Central memory CD4-positive, alpha-beta T cell (primary cell): ENCODE measurements around the gene CRTC1.
"Not testable (repeated sequence)": the region's sequence is repeated elsewhere in the genome, so short reads cannot be mapped to it uniquely, and the experiment has no call there.

Experiments
- DNase-seq: peaks from one replicate; pipeline ENCODE4 v3.0.0; 2022

The CRTC1 gene

GRCh38 chr19:18704054-18704453 lies 20.6 kb downstream of the CRTC1 start:
- no peak for DNase-seq

DNA sequence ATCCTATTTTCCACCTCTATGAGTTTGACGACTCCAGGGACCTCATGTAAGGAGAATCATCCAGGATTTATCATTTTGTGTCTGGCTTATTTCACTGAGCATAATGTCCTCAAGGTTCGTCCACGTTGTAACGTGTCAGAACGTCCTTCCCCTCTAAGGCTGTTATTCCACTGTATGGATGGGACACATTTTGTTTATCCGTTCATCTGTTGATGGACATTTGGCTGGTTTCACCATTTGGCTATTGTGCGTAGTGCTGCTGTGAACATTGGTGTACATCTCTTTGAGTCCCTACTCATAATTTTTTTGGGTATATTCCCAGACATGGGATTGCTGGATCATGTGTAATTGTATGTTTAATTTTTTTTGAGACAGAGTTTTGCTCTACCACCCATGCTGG lies 21.5 kb downstream of the CRTC1 start:
- no peak for DNase-seq

GRCh38 chr19:18708452-18709231 lies 25.2 kb downstream of the CRTC1 start:
- no peak for DNase-seq

GRCh38 chr19:18709546-18709945 lies 26.1 kb downstream of the CRTC1 start:
- no peak for DNase-seq

- DNase-seq = no peak
Measured at GRCh38 chr19:18710186-18710585, 26.7 kb downstream of the CRTC1 start.

GRCh38 chr19:18710996-18711751 lies 27.7 kb downstream of the CRTC1 start:
- no peak for DNase-seq

DNA sequence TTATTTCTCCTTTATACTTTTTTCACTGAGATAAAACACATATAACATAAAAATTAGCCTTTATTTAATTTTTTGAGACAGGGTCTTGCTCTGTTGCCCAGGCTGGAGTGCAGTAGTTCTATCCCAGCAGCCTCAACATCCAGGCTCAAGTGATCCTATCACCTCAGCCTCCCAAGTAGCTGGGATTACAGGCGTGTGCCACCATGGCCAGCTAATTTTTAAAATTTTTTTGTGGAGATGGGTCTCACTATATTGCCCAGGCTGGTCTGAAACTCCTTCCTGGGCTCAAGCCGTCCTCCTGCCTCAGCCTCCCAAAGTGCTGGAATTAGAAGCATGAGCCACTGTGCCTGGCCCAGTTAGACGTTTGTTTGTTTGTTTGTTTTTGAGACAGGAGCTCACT lies 28.4 kb downstream of the CRTC1 start:
- no peak for DNase-seq

DNA sequence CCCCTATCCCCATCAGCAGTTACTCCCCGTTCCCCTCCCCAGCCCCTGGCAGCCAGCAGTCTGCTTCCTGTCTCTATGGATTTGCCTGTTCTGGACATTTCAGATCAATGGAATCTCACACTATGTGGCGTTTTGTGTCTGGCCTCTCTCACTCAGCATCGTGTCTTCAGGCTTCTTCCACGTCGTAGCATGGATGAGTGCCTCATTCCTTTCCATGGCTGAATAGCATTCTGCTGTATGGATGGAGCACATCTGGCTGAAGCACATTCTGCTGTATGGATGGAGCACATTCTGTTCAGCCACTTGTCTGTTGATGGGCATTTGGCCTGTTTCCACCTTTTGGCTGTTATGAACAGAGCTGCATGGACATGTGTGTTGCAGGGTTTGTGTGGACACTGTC lies 29.5 kb downstream of the CRTC1 start:
- no peak for DNase-seq

DNA sequence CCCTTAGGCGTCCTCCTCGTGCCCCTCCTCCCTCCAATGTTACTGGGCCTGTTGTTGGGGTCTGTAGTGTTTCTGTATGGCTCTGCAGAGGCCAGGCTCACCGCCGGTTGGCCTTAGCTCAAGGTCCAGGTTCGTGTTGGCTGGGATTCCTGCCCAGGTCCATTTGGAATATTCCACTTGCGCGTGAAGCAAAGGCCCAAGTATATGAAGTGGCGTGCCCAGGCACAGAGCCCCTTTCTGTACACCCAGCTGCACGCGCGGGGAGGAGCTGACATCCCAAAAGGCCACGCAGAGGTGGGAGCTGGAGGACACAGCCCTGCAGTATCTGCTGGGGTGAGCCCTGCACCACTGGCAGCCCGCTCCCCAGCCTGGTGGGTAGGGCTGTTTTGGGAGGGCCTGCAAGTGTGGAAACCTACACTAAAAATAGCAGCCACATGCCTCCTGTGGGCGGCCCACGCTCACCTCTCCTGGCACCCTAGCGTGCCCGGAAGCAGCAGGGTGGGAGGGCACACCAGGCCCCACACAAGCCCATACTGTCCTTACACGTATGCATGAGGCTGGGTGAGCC lies 30.2 kb downstream of the CRTC1 start:
- DNase-seq = no peak

DNA sequence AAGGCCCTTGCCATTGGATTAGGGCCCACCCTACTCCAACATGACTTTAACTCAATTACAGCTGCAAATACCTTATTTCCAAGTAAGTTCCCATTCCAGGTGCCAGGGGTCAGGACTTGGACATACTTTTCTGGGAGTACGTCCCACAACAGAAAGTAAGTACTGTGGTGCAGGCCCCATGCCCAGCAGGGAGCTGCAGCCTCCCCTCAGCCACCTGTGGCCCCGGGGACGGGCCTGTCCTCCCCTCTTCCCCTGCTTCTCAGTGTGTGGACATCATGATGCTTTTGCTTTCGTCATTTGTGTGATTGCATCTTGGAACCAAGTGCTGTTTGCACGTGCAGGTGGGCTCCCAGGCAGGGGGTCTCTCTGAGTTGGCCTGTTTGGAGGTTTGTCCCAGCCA lies 31.9 kb downstream of the CRTC1 start:
- DNase-seq = no peak

DNA sequence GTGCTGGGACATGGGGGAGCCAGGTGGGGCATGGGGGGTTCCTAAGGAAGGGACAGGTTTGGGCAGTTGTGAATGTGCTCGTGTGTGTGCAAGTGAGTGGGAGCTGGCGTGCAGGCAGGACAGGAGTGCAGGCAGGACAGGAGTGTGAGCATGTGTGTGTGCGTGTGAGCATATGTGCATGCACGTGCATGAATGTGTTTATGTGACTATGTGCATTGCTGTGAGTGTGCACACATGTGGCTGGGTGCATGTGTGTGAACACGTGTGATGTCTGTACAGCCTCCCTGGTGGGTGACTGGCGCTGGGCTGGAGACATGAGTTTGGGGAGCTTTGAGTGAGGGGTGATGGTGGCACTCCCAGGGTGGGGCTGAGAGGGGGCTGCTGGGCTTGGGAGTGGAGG lies 33.4 kb downstream of the CRTC1 start:
- DNase-seq = no peak

DNA sequence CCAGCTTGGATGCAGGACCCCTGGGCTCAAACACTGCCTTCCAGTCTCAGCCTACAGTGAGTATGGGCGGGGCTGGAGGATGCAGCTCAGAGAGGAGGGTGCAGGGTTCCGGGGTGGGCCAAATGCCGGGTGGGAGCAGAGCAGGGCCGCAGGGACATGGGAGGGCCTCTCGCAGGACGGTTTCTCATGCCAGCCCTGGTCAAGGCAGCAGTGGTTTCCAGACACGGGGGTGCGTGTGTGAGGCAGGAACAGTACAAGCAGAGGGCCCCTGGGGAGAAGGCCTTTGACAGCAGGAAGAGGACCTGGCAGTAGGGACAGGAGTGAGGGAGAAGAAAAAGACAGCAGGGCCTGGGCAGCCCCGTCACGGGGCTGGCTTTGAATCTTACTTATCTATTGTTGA lies 34.1 kb downstream of the CRTC1 start:
- DNase-seq = no peak

GRCh38 chr19:18718015-18718526 lies 34.6 kb downstream of the CRTC1 start:
- no peak for DNase-seq

- no peak for DNase-seq
Measured at GRCh38 chr19:18718846-18719458, 35.5 kb downstream of the CRTC1 start.

DNA sequence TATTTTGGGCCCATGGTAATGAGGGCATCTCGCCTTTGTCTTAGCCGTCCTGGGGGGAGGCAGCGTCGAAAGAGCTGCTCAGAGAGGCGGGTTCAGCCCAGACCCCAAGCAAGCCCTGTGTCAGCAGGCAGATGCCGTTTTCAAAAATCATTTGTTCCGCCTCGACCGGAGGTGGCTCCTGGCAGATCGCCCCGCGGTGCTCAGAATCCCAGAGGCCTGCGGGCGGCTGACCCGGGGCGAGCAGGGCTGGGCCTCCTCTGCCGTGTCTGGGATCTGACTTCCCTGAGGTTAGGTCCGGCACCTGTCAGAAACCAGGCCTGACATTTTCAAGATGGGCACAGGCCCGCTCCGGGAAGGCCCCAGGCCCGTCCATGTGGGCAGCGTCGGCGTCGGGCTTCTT lies 36.1 kb downstream of the CRTC1 start:
- no peak for DNase-seq

DNA sequence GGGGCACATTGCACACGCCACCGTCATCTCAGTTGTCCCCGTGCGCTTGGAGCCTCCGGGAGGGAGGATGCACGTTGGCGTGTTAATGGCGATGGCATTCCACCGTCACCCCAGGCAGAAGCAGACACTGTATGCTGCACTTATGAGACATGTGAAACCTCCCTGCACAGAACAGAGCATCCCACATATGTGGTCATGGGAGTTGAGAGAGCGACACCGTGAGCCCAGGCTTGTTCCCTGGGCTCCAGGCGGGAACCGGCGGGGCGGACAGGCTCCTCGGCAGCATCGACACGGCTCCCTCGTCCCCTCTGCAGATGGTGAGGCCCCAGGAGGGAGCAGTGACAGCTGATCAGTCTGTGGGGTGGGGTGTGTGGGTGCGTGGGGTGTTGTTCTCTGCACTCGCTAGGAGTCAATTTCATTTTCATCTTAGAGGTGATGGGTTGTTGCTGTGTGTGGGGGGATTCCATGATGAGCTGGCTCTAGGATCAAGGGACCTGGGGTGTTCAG lies 40.4 kb downstream of the CRTC1 start:
- no peak for DNase-seq

- no peak for DNase-seq
Measured at GRCh38 chr19:18725841-18726770, 42.6 kb downstream of the CRTC1 start.

GRCh38 chr19:18726846-18727245 lies 43.4 kb downstream of the CRTC1 start:
- no peak for DNase-seq

DNA sequence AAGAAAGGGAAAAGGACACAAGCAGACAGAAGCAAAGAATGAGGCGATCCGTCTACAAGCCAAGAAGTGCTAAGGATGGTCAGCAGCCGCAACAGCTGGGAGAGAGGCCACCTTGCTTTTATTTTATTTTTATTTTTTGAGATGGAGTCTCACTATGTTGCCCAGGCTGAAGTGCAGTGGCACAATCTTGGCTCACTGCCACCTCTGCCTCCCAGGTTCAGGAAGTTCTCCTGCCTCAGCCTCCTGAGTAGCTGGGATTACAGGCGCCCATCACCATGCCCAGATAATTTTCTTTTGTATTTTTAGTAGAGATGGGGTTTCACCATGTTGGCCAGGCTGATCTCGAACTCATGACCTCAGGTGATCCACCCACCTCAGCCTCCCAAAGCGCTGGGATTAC lies 44.1 kb downstream of the CRTC1 start:
- not testable (repeated sequence) for DNase-seq

- DNase-seq = no peak
Measured at GRCh38 chr19:18729933-18730530, 46.6 kb downstream of the CRTC1 start.

GRCh38 chr19:18730885-18731513 lies 47.5 kb downstream of the CRTC1 start:
- DNase-seq = no peak
